ENCODE measurements around the gene DCTN3.

GRCh38 chr9:34652602-34653000 is 32.3 kb upstream of the DCTN3 start:
- TF ChIP-seq CTCF (IDR thresholded peaks at IDR 0.05) (no peak), NR1H2 (CRISPR knock-in tag; IDR thresholded peaks at IDR 0.05) (no peak), FOXJ3 (CRISPR knock-in tag; IDR thresholded peaks at IDR 0.05; ENCODE audit: borderline replicate concordance) (no peak), ESRRA (CRISPR knock-in tag; IDR thresholded peaks at IDR 0.05; ENCODE audit: borderline replicate concordance) (no peak), IRF2 (CRISPR knock-in tag; IDR thresholded peaks at IDR 0.05; ENCODE audit: borderline replicate concordance, low read depth) (no peak), KAT7 (CRISPR knock-in tag; IDR thresholded peaks at IDR 0.05; ENCODE audit: borderline replicate concordance) (no peak), SMAD3 (CRISPR knock-in tag; IDR thresholded peaks at IDR 0.05; ENCODE audit: borderline replicate concordance) (no peak), USF2 (CRISPR knock-in tag; IDR thresholded peaks at IDR 0.05) (no peak), ZNF423 (CRISPR knock-in tag; IDR thresholded peaks at IDR 0.05) (no peak), TEAD4 (CRISPR knock-in tag; IDR thresholded peaks at IDR 0.05) (no peak)
